Stimulated activated CD4-positive, alpha-beta T cell treated with anti-CD3 and anti-CD28 coated beads, TNF-alpha, amount 100 ng/mL, for 4 hours (primary cell): ENCODE data around the gene RSBN1.
"Not testable (repeated sequence)": the region's sequence is repeated elsewhere in the genome, so short reads cannot be mapped to it uniquely, and the experiment has no call there.

ENCODE experiments used
- DNase-seq, 3 experiments: peaks; one replicate each; pipeline ENCODE4 v3.0.0-alpha.2; 2020; ENCODE audit warnings: low read depth in 3 of 3

Gene RSBN1

GRCh38 chr1:113811888-113812660, at the start of gene RSBN1:
TSS of gene RSBN1 (minus strand) at chr1:113812476. CDS start at chr1:113812412, 64 bp downstream.
- DNase-seq = peak; percentile 90 to 95 (median 95)

- DNase-seq = no peak
Observed at GRCh38 chr1:113861641-113862040, 49.4 kb upstream of the RSBN1 start.

- no peak for DNase-seq
Observed at GRCh38 chr1:113860891-113861290, 48.6 kb upstream of the RSBN1 start.

- no peak for DNase-seq
Observed at GRCh38 chr1:113859478-113860175, 47.4 kb upstream of the RSBN1 start.

GRCh38 chr1:113858982-113859381, 46.7 kb upstream of the RSBN1 start:
- DNase-seq = no peak

DNA sequence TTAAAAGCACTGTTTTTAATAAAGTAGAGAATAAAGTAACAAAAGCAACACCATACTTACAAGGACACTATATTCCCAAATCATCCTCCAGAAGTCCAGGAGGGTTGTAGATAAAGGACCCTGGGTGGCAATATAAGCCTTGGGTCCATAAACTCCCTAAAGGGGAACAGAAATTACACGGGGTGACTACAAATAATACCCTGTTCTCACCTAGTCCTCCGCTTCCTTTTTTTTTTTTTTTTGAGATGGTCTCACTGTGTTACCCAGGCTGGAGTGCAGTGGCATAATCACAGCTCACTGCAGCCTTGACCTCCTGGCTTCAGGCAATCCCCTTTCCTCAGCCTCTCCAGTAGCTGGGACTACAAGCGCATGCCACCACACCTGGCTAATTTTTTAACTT, 46.1 kb upstream of the RSBN1 start:
- DNase-seq = no peak

- no peak for DNase-seq
Observed at GRCh38 chr1:113857776-113858175, 45.5 kb upstream of the RSBN1 start.

GRCh38 chr1:113856401-113856790, 44.1 kb upstream of the RSBN1 start:
- DNase-seq = no peak

DNA sequence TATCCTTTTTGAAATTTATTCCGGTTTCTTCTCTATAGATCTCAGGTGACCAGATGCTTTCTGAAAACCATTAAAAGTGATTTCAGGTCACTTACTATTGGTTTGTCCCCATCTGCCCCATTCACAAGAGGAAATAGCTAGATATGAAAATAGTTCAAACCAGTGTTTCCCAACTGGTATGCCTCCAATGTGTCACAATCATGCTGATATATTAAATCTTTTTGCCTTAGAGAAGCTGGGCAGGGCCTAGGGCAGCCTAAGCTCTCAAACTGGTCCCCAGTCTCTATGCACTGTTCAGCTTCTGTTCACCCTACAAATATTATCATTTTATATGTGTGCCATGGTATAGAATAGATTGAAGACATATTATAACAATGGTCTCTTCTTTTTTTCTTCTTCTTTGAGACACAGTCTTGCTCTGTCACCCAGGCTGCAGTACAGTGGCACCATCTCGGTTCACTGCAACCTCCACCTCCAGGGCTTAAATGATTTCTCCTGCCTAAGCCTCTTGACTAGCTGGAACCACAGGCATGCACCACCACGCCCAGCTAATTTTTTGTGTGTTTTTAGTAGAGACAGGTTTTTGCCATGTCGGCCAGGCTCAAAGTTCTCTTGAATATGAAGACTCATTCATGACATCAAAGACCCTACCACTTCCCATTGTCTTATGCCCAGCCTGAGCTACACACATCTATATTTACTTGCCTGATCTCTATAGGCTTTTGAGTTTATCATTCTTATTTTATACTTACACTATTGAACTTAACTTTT, 43.5 kb upstream of the RSBN1 start:
- no peak for DNase-seq

DNA sequence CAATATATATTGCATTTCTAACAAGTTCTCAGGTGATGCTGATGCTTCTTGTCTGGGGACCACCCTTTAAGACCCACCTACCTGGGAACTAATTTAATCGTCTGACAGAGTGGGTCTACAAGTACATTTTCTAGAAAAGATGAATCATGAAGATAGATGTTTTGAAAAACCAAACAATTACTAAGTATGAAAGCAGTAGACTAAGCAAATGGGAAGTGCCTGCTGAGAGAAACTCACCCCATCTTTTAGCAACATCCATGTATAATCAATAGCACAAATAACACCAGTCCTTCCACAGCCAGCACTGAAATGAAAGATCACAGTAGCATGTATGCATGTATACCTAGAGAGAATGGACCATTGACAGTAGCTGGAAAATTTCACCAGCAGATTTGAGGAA, 42.0 kb upstream of the RSBN1 start:
- DNase-seq = no peak

DNA sequence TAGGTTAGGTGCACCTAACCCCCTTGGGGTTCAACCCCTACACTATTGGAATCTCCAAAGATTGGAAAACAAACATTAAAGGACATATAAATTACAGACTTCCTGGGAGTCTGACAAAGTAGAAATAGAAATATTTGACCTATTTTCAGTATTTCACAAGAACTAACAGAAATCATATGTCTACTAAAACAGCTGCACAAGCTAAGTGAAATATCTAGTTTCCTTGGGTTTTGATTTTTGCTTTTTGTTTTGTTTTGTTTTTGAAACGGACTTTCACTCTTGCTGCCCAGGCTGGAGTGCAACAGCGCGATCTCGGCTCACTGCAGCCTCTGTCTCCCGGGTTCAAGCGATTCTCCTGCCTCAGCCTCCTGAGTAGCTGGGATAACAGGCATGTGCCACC, 40.4 kb upstream of the RSBN1 start:
- not testable (repeated sequence) for DNase-seq

DNA sequence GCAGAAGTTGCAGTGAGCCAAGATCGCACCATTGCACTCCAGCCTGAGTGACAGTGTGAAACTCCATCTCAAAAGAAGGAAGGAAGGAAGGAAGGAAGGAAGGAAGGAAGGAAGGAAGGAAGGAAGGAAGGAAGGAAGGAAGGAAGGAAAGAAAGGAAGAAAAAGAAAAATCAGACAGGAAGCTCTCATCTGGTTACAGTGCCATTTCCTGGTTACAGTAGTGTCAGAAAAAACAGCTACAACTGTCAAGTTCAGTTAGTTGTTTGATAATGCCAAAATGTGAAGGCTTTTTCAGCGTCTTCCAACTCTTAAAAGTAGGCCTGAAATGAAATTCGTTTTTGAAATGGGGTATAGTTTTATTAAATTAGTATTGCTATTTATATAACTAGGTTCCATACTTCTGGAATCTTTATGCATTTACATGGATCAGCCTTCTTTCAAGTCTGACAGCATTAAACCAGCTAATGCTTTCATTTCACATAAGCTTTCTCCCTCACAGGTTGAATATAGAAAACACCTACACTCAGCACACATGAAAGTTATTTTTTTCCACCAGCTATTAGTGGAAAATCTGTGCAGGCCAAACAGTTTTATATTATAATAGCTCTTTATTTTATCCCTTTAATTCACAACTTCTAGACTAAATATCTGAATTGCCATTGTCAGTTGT, 38.0 kb upstream of the RSBN1 start:
- DNase-seq = no peak

DNA sequence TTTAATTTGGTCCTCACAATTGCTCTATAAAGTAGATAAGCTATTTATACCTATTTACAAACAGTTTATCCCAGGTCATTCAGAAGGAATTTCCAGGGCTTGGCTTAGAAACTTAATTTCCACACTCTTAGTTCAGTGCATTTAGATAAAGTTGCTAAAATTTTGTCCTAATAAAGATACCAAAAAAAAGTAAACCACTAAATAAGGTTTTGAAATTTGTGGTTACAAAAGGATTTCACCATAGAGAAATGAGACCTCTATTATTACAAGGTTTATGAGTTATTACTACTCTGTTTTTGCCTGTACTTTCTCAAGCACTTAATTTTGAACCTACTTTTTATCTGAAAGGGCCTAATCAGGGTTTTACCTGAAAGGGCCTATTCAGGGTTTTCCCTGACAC, 36.8 kb upstream of the RSBN1 start:
- no peak for DNase-seq

DNA sequence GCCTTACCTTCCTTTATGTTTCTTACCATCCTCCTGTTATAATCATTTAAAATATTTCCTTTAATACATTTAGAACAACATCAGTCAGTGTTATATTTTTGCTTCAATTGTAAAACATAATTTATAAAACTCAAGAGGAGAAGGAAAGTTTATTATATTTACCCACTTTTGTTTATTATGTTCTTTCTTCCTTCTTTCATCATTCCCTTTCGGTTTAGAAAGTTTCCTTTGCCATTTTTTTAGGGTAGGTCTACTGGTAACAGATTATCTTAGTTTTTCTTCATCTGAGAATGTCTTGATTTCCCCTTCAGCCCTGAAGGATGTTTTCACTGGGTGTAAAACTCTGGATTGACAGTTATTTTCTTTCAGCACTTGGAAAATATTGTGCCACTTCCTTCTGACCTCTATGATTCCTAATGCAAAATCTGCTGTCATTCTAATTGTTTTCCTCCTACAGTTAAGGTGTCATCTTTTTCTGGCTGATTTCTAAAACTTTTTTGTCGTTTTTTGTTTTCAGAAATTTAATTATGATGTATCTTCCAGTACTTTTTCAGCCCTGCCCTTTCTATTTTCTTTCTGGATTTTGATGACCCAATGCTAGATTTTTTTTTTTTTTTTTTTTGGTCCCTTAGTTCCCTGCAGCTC, 34.2 kb upstream of the RSBN1 start:
- DNase-seq = no peak

DNA sequence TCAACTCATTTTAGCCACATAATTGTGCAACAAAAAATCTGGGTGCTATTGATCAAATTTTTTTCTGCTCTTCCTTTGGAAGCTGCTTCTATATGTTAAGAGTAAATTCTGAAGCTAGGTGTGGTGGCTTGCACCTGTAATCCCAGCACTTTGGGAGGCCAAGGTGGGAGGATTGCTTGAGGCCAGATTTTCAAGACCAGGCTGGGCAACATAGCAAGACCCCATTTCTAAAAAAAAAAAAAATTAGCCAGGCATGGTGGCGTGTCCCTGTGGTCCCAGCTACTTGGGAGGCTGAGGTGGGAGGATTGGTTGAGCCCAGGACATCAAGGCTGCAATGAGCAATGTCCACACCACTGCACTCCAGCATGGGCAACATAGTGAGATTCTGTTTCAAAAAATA, 24.3 kb upstream of the RSBN1 start:
- DNase-seq = no peak

DNA sequence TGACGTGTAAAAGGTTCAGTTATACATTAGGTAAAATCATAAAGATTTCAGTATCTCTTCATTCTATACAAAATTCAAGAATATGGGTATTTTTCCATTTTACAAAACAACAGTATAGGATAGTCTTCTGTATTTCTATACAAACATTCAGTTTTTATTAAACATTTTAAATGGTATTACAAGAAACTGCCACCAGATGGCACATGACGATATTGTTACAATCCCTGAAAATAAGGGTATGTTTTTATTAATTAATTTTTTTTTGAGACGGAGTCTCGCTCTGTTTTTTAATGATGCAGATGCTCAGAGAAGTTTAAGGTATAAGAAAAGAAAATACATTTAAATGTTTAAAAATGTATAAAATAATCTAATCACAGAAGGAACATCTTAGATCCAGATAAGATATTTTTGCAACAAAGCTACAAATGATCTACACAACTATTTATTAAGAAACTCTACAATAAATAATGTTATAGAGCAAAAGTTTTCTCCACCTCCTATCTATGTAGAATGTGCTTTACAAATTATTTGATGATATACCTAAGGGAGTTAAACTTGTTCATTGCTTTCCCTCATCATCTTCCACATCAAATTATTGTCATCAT, 23.5 kb upstream of the RSBN1 start:
- DNase-seq = peak in 1 of 3 experiments; percentile 10

DNA sequence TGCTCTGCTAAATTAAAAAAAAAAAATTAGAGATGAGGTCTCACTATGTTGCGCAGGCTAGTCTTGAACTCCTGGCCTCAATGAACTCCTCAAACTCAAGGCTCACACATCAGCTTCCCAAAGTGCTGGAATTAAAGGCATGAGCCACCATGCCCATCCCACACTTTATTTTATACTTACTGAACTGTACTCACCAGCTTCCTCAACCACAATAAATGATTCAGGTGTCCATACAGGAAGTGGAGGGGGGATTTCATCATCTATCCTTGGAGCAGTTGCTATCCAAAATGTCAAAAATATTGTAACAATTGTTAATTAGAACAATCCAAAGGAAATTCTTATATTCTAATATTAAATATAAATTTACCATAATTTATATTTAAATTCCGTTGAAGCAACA, 22.4 kb upstream of the RSBN1 start:
- no peak for DNase-seq

DNA sequence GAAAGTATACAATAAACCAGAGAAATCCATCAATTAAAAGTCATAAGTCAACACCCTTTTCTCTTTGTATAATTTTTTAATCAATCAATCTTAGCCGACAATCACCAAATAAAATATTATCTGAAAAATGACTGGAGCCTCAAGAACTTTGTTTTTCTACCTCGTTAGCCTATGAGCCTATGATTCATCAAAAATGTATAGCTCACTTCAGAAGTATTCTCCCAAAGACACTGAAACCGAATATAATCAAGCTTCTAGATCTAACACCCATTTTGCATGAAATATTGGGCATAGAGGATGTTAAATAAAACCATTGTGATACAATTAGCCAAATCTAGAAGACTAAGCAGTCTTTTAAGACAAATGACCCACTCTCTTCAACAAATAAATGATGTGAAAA, 17.8 kb upstream of the RSBN1 start:
- DNase-seq = no peak

DNA sequence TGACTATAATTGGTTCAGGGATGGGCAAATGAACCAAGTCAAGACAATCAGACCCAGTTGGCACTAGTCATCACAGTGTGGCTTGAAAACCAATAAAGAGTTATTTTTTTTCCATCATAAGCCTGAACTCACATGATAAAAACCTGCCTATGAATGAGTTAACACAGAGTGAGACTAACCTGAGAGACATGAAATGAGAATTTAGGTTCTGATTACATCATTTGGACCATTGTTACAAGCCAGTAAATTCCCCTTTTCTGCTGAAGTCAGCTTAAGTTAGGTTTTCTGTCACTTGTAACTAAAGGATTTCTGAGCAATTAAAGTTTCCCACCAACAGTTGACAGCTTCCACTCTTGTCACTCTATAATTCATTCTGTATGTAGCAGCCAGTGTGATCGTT, 9.6 kb upstream of the RSBN1 start:
- no peak for DNase-seq

DNA sequence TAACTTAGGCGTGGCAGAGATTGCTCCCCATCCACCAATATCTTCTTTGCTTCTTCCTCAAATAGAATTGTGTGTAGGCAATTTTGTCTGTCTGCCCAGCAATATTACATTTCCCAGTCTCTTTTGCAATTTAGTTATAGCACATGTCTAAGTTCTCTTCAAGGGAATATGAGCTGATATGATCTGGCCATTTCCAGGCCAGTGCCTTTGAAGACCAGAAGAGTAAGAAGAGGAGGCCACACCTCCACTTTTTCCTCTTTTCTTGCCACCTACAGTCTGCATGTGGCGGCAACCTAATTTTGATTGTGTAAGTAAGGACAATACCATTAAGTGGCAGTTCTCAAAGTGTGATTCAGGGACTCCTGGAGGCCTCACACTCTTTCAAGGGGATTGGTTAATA, 6.3 kb upstream of the RSBN1 start:
- no peak for DNase-seq

GRCh38 chr1:113813218-113813617, 942 bp upstream of the RSBN1 start:
- no peak for DNase-seq
